NK-92 (cell line): ENCODE measurements around the gene FBXW2.
"Not testable (repeated sequence)": the region's sequence is repeated elsewhere in the genome, so short reads cannot be mapped to it uniquely, and the experiment has no call there.

ENCODE experiments used
- DNase-seq: peaks from one replicate; lab custom pipeline; 2025; ENCODE audit not compliant: unreplicated experiment; lab: John Stamatoyannopoulos, UW

The FBXW2 gene

GRCh38 chr9:120779227-120779626 is 14.0 kb downstream of the FBXW2 start:
- no peak for DNase-seq

DNA sequence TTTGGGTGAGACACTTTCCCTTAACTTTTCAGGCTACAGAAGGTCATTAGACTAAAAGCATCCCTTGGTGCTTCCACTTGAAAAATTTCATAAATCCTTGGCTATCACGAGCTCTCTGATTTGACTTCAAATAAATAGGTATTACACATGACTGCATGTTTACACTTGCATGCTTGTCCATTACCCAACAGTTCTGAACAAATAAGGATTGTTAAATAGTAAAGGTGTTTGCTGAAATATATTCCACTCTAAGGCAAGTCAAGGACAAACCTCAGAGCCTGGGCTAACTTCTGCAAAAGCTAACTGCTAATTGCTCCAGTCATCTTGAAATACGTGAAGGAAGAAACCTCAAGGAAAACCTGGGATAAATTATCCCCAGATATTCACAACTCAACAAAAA is 14.5 kb downstream of the FBXW2 start:
- DNase-seq = no peak

- DNase-seq = no peak
Measured at GRCh38 chr9:120777229-120777628, 16.0 kb downstream of the FBXW2 start.

DNA sequence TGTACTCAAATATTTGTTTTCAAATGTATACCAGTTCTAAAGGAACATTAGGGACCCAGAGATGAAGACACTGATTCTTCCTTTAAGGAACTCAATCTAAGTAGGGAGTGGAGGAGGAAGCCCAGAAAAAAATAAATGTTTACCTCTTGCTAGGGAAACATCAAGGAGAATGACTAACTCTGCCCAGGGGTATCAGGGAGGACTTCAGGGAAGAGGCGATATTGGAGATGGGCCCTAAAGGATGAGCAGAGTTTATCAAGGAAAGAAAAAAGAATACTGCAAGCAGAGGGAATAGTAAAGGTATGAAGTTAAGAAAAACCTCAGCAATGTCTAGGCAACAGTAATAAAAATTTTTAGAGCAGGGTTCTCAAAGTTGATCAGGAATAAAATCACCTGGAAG is 16.4 kb downstream of the FBXW2 start:
- DNase-seq = no peak

GRCh38 chr9:120775859-120776258 is 17.4 kb downstream of the FBXW2 start:
- no peak for DNase-seq

DNA sequence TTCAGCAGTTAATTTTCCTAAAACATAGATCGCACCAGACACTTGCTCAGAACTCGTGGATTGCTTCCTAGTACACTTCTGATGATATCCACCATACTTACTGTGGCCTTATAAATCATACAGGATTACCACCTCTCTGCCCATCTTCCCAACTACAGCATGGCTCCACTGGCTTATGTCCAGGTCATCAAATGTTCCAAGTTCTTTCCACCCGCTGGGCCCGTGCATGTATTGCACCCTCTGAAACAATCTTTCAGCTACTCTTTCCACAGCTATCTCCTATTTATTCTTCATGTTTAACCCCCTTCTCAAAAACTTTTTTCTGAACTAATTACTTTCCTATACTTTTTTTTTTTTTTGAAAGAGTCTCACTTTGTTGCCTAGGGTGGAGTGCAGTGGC is 18.5 kb downstream of the FBXW2 start:
- DNase-seq = no peak

GRCh38 chr9:120773256-120773655 is 20.0 kb downstream of the FBXW2 start:
- DNase-seq = no peak

DNA sequence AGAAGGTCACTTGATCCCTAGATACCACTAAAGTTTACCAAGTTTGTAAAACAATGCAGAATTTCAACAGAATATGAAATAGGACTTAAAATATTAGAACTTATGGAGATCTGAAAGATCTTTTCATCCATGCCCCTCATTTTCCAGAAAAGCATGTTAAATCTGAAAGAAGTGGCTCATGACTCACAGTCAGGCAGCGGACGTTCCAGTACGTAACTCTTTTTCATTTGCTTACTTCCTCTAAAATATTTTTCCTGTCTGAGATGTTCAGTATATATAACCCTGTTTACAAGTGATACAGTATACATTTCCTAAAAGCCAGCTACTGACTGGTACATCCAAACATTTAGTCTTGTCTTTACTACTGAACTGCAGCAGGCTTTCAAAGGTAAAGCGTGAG is 22.3 kb downstream of the FBXW2 start:
- DNase-seq = no peak

DNA sequence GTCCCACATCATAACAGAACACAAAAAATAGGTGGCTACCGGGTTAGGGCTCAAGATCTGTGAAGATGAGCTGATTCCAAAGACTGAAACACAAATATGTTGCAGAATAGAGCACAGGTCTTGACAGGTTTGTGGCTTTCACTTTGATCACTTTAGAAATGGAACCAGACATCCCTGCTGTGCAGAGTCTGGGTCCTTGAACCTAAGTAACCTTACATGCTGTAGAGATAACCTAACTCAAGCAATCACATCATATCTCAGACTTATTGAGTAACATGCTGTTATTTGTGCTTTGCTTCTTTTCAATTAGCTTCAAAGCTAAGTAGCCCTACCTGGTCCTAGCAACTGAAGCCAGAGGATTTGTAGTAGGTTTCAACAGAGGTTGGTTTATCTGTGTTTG is 24.3 kb downstream of the FBXW2 start:
- no peak for DNase-seq

DNA sequence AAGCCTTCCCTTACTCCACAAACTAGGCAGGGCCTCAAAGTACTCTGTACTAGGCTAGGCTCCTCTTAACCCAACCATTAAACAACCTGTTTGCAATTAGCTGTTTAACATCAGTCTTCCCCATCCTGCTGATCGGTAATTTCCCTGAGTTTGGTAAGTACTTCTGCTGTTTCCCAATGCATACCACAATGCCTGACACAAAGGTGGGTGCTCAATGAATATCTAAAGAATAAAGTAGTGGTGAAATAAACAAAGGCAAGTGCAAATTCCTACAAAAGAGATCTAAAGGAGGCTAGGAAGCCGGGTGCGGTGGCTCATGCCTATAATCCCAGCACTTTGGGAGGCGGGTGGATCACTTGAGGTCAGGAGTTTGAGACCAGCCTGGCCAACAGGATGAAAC is 25.0 kb downstream of the FBXW2 start:
- DNase-seq = no peak

DNA sequence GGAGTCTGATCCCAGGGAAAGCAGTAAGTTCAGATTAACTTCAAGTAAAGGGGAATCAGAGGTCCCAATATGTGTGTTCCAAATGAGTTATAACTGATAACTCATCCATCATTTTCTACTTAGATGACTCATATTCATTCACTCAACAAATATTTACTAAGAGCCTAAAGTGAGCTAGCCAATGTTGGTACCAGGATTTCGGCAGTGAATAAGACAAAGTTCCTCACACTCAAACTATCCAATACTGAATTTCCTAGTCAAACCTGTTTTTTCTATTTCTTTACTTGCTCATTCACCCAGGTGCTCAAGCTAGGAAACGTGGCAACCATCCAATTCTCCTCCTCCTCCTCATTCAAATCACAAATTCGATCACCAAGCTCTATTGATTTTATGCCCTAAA is 25.8 kb downstream of the FBXW2 start:
- DNase-seq = no peak

DNA sequence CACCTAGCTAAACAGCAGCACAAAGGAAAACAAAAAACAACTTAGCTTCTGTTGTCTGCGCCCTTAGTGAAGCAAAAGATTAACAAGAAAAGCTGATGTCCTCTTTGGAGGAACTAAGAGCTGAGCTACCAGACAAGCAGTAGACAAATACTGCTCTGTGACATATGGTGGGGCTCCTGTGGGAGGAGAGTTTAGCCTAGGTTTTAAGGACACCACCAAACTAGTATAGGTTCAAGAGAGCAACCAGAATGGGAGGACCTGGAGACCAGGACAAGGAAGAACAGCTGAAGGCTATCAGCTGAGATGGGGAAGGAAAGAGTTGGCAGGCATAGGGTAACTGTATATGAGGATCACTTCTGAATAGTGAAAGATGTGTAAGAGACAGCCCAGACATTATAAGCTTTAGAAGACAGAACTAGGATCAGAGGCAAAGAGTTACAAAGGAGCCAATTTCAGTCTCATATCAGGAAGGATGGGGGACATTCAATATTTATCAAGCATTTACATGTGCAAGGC is 27.2 kb downstream of the FBXW2 start:
- no peak for DNase-seq

DNA sequence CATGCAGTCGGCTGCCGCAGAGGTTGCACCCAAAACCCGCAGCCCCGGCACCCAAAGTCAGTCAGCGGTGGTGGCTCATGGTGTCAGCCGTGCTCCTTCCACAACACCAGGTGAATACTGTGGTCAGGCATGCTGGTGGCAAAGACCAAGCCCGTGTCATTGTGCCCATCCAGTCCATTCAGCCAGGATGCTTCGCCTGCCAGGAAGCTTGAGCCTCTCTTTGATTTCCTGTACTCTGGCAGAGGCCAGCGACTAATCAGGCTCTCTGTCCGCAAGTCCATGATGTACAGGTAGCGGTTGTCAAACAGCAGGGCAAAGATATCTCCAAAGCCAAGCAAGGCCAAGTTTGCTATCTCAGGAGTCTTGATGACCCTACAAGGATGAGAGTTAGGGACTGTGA is 28.7 kb downstream of the FBXW2 start:
- no peak for DNase-seq

- no peak for DNase-seq
Measured at GRCh38 chr9:120761006-120761405, 32.2 kb downstream of the FBXW2 start.

DNA sequence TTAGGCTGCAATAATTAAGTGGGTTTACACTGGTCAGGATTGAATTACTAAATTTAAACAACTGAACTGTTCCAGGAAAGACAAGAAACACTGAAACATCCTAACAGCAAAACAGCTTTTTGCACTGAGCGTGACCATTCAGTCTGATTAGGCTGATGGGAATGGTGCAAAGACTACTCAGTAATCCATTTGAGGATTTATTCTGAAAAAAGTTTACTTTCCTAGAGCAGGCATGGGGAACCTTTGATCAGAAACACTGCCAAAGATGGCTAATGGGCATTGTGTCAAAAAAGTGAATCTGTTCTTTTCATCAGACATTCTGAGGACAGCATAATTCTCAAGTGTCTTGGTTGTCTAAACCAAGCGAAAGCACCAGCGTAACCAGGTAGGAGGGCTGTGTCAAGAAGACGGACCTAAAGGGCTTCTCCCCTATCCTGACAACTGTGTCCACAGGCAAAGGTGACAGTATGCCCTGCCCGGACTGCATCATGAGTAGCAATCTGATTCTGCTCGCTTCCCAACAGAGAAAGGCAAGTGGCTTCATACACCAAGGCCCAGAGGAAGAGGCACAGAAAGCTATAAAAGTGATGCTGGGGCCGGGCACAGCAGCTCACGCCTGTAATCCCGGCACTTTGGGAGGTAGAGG is 33.3 kb downstream of the FBXW2 start:
- DNase-seq = no peak

DNA sequence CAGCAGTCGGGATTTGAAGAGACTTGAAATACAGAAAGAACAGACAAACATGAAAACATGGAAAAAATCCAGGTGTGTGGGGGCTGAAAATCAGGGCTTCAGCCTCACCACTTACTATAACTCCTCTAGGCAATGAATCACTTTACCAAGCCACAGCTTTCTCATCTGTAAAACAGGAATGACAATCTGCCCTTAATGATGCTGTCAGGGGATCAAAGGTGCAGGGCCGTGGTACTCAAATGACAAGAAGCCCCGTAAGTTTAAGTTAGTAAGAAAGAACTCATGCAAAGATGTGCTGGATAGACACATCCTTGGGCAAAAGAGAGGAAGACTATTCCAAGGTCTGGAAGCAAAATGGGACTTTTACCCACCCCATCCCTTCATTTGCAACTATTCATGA is 34.7 kb downstream of the FBXW2 start:
- DNase-seq = no peak

GRCh38 chr9:120757026-120757913 is 35.9 kb downstream of the FBXW2 start:
- DNase-seq = no peak

DNA sequence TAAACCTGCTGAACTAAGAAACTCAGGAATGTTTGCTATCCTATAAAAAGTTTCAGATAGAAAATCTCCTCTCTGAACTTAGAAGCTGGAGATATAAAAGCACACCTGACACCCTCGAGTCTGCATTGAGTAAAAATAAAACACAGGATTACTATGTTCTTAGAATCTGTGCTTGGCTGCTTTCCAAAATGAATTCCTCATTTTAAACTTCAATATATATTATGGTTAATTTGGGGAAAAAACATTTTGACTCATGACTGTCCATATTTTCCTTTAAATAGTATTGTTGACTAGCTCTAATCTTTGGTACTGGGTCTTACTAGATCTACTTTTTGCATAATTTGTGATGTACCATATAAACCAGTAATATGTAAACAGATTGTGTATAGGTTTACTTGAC is 36.7 kb downstream of the FBXW2 start:
- no peak for DNase-seq

- no peak for DNase-seq
Measured at GRCh38 chr9:120755810-120756434, 37.3 kb downstream of the FBXW2 start.

DNA sequence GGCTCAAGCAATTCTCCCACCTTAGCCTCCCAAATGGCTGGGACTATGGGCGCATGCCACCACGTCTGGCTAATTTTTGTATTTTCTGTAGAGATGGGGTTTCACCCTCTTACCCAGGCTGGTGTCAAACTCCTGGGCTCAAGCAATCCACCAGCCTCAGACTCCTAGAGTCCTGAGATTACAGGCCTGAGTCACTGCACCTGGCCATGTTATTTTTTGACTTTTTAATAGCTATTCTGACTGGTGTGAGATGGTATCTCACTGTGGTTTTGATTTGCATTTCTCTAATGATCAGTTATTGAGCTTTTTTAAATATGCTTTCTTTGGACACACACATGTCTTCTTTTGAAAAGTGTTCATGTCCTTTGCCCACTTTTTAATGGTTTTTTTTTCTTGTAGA is 38.2 kb downstream of the FBXW2 start:
- no peak for DNase-seq

GRCh38 chr9:120750421-120750820 is 42.8 kb downstream of the FBXW2 start:
- DNase-seq = no peak

DNA sequence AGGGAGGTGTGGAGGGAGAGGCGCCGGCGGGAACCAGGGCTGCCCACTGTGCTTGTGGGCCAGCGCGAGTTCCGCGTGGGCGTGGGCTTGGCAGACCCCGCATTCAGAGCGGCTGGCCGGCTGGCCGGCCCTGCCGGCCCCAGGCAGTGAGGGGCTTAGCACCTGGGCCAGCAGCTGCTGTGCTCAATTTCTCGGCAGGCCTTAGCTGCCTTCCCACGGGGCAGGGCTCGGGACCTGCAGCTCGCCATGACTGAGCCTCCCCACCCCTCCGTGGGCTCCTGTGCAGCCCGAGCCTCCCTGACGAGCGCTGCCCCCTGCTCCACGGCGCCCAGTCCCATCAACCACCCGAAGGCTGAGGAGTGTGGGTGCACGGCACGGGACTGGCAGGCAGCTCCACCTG is 46.9 kb downstream of the FBXW2 start:
- DNase-seq = not testable (repeated sequence)
